ENCODE data around the gene SLC6A2. TPM values are rescaled to one million over a fixed set of nuclear protein-coding genes. Genes with fewer than 3 reads are reported as not detected.

SLC6A2 gene
- total RNA-seq, 1 donor from 2014 or later: not detected

GRCh38 chr16:55725055-55725777 lies 69.4 kb downstream of the SLC6A2 start:
- intact Hi-C loops (cut with micrococcal nuclease): no loop called here
- ChIA-PET POLR2A (no interaction called here), CTCF (no interaction called here)
- Mint-ChIP-seq H3K4me3 (no peak overlapping the region), H3K4me1 (no peaks in the 10 kb centered on the region), H3K9me3 (peaks cover 3% of the 10 kb centered on the region), H3K27me3 (peaks cover 8% of the 10 kb centered on the region), H3K27ac (no peak overlapping the region), H3K36me3 (ENCODE audit: low read depth) (no peaks in the 10 kb centered on the region)
- TF ChIP-seq CTCF (IDR thresholded peaks at IDR 0.05): no peak
- ATAC-seq (ENCODE audit: low read depth) (no peak), DNase-seq (no peak)

GRCh38 chr16:55728797-55729196 lies 73.0 kb downstream of the SLC6A2 start:
- ChIA-PET POLR2A (no interaction called here), CTCF (no interaction called here)
- Mint-ChIP-seq H3K27me3 (peaks cover 2% of the 10 kb centered on the region), H3K4me3 (no peak overlapping the region), H3K27ac (no peak overlapping the region), H3K36me3 (ENCODE audit: low read depth) (no peaks in the 10 kb centered on the region), H3K4me1 (no peaks in the 10 kb centered on the region), H3K9me3 (no peaks in the 10 kb centered on the region)
- no peak for DNase-seq
- intact Hi-C loops (cut with micrococcal nuclease): no loop called here
- no peak for TF ChIP-seq CTCF (IDR thresholded peaks at IDR 0.05)
- no peak for ATAC-seq (ENCODE audit: low read depth)

- H3K27me3 Mint-ChIP-seq: peaks cover 2% of the 10 kb centered on the region
- H3K27ac Mint-ChIP-seq: no peak overlapping the region
- ChIA-PET POLR2A (no interaction called here), CTCF (no interaction called here)
- ATAC-seq (ENCODE audit: low read depth): no peak
- TF ChIP-seq CTCF (IDR thresholded peaks at IDR 0.05): no peak
- H3K4me1 Mint-ChIP-seq: no peaks in the 10 kb centered on the region
- H3K36me3 Mint-ChIP-seq (ENCODE audit: low read depth): no peaks in the 10 kb centered on the region
- DNase-seq: no peak
- intact Hi-C loops (cut with micrococcal nuclease): no loop called here
- no peak overlapping the region for H3K4me3 Mint-ChIP-seq
- no peaks in the 10 kb centered on the region for H3K9me3 Mint-ChIP-seq
Measured at GRCh38 chr16:55730115-55730514, 74.3 kb downstream of the SLC6A2 start.

- Mint-ChIP-seq H3K27me3 (peaks cover 7% of the 10 kb centered on the region), H3K9me3 (no peaks in the 10 kb centered on the region), H3K4me1 (no peaks in the 10 kb centered on the region), H3K4me3 (no peak overlapping the region), H3K27ac (no peak overlapping the region), H3K36me3 (ENCODE audit: low read depth) (no peaks in the 10 kb centered on the region)
- intact Hi-C loops (cut with micrococcal nuclease): no loop called here
- ChIA-PET POLR2A (no interaction called here), CTCF (no interaction called here)
- DNase-seq (no peak), ATAC-seq (ENCODE audit: low read depth) (no peak)
- TF ChIP-seq CTCF (IDR thresholded peaks at IDR 0.05): no peak
Measured at GRCh38 chr16:55732496-55732895, 76.7 kb downstream of the SLC6A2 start.

GRCh38 chr16:55734665-55735064 lies 78.9 kb downstream of the SLC6A2 start:
- Mint-ChIP-seq H3K9me3 (no peaks in the 10 kb centered on the region), H3K27me3 (peaks cover 12% of the 10 kb centered on the region), H3K4me3 (no peak overlapping the region), H3K27ac (no peak overlapping the region), H3K36me3 (ENCODE audit: low read depth) (no peaks in the 10 kb centered on the region), H3K4me1 (no peaks in the 10 kb centered on the region)
- no peak for TF ChIP-seq CTCF (IDR thresholded peaks at IDR 0.05)
- no peak for DNase-seq
- intact Hi-C loops (cut with micrococcal nuclease): no loop called here
- no peak for ATAC-seq (ENCODE audit: low read depth)
- ChIA-PET POLR2A (no interaction called here), CTCF (no interaction called here)

Data from activated B cell treated with CpG ODN at 0.5 μM for 24 hours (primary cell).